ENCODE data around the gene KLHDC7B.
"Not testable (repeated sequence)": the region's sequence is repeated elsewhere in the genome, so short reads cannot be mapped to it uniquely, and the experiment has no call there.

Gene KLHDC7B

DNA sequence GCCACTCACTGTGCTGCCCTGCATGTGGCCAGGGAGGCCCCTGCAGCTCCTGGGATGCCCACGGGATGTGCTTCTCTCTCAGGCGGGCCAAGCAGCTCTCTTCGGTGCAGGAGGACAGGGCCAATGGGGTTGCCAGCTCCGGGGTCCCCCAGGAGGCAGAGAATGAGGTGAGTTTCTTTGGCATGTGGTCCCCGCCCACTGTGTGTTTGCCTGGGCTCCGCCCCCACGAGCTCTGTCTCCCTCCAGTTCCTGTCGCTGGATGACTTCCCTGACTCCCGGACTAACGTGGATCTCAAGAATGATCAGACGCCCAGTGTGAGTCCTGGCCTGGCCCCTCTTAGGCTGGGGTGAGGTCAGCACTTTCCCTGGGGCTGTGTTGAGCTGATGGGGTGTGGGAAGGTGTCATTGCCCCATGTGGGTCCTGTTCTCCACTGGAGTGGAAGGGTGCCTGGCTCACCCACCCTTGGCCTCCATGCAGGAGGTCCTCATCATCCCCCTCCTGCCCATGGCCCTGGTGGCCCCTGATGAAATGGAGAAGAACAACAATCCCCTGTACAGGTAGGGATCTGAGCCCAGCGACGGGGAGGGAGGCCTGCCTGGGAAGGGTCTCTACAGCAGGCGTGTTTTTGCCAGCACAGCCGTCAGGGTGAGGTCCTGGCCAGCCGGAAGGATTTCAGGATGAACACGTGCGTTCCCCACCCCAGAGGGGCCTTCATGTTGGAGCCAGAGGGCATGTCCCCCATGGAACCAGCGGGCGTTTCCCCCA, 28.0 kb upstream of the KLHDC7B start:
- DNase-seq, result no peak

DNA sequence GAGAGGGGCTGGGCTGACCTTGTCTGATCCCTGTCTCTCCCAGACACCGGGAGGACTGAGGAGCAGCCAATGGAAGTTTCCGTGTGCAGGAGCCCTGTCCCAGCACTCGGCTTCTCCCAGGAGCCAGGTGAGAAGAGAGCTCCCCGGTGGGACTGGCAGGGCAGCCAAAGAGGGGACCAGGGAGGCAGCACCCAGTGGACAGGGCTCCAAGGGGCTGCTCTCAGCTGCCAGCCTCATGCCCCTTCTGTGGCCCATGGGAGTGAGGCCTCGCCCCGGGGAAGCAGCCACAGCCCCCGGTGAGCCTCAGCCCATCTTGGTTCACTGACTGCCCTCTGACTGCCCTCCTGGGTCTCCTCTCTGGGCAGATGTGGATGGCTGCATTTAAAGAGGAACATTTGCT, 27.1 kb upstream of the KLHDC7B start:
- DNase-seq, result no peak

DNA sequence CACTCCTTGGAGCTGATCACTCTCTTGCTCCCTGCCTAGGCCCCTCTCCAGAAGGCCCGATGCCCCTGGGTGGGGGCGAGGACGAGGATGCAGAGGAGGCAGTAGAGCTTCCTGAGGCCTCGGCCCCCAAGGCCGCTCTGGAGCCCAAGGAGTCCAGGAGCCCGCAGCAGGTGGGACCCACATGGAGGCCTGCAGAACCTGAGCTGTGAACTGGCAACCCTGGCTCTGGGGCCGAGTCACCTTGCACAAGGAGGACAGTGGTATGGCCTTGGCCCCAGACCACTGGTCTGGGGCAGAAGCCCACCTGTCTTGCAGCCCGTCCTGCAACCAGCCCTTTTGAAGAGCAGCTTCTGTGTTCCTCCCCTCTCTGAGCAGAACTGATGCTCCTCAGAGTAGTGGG, 26.5 kb upstream of the KLHDC7B start:
- DNase-seq, result no peak

DNA sequence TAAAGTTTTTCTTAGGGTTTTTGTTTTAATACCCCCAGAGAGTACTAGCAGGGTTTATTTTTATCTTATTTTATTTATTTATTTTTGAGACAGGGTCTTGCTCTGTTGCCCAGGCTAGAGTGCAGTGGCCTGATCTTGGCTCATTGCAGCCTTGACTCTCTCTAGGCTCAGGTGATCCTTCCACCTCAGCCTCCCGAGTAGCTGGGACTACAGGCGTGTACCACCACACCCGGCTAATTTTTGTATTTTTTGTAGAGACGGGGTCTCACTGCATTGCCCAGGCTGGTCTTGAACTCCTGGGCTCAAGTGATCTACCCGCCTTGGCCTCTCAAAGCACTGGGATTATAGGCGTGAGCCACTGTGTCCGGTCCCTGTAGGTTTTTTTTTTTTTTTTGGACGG, 25.5 kb upstream of the KLHDC7B start:
- DNase-seq, result not testable (repeated sequence)

DNA sequence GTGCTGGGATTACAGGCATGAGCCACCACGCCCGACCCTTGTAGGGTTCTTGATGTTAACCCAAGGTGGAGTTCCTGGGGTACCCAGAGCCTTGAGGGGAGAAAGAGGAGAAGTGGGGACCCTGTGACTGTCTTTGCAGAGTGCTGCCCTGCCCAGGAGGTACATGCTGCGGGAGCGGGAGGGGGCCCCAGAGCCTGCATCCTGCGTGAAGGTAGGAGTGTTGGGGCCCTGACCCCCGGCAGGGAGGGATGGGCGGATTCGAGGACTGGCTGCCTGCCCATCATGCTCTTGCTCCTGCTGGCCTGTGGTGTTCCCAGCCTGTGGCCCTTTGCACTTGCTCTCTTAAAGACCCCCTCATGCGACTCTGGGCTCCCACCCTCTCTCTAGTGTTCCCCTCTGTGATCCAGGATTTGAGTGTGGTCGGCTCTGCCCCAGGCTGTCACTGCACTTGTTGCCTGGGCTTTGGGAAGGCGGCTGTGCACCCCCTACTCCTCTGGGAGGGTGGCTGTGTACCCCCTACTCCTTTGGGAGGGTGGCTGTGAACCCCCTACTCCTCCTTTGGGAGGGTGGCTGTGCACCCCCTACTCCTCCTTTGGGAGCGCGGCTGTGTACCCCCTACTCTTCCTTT, 24.8 kb upstream of the KLHDC7B start:
- no peak for DNase-seq

DNA sequence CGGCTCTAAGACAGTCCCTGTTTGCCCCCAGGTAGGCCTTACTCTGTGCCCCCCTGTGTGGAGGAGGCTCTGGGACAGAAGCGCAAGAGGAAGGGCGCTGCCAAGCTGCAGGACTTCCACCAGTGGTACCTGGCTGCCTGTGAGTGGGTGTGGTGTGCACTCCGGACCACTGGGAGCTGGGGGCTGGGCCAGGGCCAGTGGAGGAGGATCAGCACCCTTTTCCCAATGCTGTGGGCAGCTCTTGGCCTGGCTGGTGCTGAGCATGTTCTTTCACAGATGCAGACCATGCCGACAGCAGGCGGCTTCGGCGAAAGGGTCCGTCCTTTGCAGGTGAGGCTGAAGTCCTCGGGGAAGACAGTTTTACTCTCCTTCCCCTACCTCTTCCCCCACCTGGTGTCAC, 24.0 kb upstream of the KLHDC7B start:
- DNase-seq, result no peak

DNA sequence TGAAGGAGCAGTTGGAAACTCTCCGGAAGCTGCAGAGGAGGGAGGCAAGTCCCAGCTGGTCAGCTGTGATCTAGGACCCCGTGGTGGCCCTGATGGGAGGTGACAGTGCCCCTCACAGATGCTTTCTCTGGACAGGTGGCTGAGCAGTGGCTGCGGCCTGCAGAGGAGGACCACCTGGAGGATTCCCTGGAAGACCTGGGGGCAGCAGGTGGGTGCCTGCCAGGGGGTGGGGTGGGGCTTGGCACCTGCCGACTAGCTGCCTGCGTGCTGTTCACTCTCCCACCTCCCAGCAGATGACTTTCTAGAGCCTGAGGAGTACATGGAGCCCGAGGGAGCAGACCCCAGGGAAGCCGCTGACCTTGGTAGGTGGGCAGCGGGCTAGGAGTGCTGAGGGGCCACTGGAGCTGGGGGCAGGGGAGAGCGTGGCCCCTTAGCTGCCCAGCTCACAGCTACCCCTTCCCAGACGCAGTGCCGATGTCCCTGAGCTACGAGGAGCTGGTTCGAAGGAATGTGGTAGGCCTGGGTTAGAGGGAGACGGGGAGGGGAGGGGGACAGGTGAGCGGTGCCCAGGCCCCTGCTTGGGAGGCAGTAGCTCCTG, 23.4 kb upstream of the KLHDC7B start:
- no peak for DNase-seq

DNA sequence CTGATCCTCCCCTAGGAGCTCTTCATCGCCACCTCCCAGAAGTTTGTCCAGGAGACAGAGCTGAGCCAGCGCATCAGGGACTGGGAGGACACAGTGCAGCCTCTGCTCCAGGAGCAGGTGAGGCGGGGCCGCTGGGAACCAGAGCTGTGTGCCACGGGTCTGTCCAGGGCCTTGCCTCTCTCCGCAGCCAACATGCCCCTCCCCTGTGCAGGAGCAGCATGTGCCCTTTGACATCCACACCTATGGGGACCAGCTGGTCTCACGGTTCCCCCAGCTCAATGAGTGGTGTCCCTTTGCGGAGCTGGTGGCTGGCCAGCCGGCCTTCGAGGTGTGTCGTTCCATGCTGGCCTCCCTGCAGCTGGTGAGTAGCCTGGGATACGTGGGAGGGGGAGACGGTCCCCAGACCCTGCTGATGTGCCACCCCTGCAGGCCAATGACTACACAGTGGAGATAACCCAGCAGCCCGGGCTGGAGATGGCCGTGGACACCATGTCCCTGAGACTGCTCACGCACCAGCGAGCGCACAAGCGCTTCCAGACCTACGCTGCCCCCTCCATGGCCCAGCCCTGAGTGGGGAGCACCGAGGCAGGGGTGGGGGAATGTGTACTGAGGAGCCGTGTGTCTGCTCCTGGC, 22.8 kb upstream of the KLHDC7B start:
- DNase-seq, result no peak

DNA sequence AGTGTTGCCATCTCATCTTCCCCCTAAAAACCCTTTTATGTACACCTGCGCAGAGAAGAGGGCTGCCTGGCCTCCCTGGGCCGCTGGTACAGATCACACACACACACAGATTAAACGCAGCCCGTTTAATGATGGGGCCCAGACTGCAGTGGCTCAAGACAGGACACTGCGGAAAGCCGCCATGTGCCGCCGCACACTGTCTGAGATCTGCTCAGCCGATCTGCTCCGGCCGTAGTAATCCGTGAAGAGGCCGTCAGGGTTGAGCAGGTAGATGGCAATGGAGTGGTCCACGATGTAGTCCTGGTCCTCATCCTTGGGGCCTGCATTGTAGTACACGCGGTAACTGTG, 22.3 kb upstream of the KLHDC7B start:
- DNase-seq, result no peak

DNA sequence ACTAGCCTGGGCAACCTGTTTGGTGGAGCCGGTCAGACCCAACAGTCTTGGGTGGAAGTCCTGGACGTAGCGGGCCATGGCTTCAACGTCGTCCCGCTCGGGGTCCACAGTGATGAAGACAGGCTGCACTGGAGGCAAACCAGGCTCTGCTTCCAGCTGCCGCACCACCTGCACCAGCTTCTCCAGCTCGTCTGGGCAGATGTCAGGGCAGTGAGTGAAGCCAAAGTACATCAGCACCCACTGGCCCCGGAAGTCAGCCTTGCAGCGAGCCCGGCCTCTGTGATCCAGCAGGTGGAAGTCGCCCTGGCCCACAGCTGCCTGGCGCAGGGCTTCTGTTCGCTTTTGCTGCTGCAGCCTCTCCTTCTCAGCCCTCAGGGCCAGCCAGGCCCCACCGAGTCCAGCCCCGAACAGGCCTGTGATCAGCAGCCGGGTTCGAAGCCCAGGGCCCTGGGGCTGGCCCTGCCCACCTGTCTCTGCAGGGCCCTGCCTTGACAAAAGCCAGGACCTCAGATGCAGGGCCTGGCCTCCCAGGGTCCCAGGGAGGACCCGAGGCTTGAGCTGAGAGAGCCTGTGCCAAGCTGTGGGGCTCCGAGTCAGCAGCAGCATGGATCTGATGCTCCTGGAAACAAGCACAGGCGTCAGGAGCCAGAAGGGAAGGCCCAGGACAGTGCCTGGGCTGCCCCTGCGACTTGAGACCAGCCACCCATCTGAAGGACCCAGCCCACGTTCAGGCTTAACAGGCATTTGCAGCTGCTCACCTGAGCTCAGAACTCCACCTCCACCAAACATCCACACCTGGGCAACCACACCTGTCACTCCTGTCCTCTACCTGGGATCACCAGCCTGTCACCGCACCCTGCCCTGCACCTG, 21.7 kb upstream of the KLHDC7B start:
- DNase-seq, result no peak

DNA sequence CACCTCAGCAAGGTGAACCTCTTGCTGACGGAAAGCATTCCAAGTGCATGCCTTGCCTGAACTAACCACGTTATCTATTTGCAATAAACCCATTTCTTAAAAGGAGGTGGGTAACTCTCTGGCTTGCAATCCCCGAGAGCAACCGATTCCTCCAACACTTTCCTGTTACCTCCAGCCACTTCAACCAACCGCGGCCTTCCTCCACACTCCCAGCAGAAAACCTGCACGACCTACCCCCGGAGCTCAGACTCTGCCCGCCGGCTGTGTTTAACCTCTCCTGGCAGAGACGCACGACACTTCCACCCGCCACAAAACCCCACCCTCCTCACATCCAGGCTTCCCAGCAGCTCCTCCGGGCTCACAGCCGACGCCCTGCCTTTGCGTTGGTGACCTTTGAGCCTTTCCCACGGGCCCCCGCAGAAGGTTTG, 21.0 kb upstream of the KLHDC7B start:
- no peak for DNase-seq

DNA sequence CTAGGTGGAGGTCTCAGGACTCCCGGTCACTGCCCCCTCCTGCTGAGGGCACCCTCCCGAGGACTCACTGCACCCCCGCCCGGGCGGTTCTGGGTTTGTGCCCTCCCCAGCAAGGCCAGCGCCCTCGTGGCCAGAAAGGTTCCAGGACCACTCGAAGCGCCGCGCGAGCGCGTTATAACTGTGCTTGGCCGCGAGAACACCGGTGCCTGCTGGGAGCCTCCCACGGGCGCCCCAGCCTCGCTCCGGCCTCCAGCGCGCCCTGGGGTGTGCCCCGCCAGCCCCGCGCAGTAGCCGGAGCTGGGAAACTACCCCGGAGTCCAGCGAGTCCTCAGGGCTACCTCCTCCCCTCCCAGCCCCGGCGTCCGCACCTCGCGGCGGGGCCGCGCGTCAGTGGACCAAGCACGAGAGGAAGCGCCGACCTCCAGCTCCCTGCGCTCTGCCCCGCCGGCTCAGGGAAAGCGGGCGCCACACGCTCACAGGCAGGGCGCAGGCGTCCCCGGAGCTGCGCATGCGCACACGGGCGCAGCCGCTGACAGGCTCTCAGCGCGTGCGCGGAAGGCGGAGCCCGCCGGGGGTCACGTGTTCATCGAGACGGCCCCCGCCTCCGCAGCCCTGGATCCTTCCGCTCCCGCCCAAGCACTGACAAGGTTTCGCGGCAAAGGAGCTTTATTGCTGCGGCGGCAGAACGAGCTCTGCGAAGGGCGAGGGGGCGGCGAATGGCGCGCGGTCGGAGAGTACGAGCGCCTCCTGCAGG, 20.4 kb upstream of the KLHDC7B start, which contains the start of gene SCO2:
Gene SCO2, minus strand, starts transcription at position 495 of the 754 bp plus-strand sequence. CDS start 1,187 bp downstream, outside the sequence.
- DNase-seq, result peak; percentile 52 to 95 (median 87)

DNA sequence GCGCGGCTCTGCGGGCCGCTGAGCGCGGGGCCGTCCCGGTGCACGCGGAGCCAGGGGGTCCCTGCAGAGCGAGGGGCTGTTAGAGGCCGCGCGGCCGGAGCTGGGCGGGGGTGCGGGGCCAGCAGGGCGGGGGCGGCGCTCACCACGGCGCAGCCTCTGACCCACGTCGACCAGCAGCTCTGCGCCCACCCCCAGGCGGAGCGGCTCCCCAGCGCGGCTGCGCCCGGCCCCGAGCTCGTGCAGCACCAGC, 19.9 kb upstream of the KLHDC7B start:
- DNase-seq, result peak in 18 of 51 donors; percentile 50 to 86 (median 71)

DNA sequence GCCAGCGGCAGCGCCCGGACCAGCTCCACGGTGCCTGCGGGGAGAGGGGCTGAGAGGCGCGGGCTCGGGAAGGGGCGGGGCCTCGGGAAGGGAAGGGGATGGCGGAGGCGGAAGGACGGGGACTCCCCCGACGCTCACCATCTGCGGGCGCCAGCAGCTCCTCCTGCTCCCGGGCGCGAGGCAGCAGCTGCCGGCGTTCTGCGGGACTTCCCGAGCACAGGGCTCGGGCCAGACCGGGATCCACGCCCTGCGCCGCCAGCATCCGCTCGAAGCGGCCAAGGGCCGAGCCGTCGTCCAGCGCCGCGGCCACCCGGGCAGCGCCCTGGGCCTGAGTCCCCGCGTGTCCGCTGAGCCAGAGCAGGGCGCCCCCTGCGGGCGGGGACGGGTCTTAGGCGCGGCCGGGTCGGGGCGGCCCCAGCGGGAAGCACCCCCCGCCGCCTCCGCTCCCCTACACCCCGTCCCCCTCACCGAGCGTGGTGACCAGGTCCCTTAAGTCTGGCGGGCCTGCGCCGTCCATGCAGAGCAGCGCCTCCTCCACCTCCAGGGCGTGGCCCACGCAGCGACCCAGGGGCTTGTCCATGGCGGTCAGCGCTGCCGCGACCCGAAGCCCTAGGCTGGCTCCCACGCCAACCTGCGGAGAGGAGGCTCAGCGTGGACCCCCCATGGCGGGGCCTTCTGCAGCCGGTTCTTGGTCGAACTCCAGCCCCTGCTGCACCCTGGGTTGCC, 19.4 kb upstream of the KLHDC7B start:
- peak in 30 of 51 donors; percentile 36 to 85 (median 68) for DNase-seq

DNA sequence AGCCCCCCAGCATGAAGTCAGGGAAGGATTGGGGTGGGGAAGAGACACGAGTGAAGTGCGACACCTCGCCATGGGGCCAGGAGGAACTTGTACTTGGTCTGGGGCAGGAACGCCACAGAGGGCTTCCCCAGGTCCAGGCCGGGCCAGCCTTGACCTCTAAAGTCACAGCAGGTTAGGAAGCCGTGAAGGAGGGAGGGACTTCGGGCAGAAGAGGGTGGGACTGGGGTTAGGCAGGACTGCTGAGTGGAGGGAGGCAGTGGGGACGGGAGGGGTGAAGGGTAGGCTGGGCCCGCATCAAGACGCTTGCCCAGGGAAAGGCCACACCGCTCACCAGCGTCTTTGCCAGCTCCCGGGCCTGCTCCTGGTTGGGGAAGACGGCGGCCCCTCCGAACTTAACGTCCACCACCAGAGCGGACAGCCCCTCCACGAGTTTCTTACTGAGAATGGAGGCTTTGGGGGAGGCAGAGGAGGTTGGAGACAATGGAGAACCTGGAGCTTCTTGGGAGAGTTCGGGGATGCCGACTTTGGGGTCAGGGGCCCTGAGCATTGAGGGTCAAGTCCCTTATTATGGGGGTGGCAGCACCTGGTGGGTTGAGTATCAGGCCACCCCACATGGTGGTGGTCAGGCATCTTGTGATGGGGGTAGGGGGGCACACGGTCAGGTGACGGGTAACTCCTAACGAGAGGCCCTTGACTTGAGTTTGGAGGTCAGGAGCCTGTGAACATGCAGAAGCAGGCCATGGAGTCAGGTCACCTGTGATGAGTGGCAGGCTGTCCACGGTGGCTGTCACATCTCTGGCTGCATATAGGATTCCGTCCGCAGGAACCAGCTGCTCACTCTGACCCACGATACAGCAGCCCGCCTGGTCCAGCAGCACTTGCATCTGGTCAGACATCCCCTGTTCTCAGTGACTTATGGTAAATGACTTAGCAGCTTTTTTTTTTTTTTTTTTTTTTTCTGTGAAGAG, 18.6 kb upstream of the KLHDC7B start:
- peak in 4 of 51 donors; percentile 24 to 39 (median 30) for DNase-seq

DNA sequence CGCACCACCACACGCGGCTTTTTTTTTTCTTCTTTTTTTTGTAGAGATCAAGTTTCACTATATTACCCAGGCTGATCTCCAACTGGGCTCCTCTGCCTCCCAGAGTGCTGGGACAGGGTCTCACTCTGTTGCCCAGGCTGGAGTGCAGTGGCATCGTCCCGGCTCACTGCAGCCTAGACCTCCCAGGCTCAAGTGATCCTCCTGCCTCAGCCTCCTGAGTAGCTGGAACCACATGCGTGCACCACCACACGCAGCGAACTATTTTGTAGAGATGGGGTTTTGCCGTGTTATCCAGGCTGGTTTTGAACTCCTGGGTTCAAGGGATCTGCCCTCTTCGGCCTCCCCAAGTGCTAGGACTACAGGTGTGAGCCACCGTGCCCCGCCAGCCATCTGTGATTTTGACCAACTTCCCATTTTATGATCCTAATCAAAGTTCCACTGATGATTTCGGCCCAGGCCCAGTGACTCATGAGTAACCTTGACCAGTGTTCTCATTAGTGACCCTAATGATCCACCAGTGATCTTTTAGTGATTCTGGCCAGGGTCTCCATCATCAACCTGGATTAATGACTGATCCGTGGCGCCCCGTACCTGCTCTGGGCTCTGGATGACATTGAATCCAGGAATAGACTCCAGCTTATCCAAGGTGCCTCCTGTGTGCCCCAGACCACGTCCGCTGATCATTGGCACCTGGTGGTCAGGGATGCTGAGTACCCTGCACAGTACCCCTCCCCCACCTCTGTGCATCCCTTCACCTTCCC, 17.6 kb upstream of the KLHDC7B start:
- no peak for DNase-seq

DNA sequence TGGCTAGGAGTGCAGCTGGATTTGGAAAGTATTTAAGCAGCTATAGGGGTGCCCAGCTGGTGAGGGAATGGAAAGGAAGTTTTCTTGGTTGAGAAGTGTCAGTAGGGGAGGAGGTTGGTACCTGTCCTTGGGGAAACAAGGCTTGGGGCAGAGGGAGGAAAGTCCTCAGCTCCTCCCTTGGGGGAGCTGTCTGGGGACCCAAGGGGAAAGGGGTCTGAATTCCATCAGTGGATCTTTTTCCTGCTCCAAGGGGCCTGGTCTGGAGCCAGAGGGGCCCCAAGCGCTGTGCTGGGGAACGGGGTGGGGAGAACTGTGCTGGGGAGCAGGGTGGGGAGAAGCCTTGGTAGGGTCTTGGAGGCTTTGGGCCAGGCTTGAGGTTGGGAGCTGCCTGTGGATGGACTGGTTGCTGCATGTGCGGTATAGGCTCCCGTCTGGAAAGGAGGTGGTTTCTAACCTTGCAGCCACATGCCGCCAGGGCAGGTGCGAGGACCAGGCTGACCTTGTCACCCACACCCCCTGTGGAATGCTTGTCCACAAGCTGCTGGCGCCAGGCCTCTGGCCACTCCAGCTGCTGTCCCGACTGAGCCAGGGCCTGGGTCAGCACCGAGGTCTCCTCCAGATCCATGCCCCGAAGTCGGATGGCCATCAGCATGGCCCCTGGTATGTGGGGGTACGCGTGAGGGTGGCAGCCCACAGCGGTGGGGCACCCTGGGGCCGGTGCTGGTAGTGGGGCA, 16.9 kb upstream of the KLHDC7B start:
- no peak for DNase-seq

All from hypothalamus (tissue), 51 donors.